Measurements from ENCODE around the gene KRTAP19-8. TPM values are rescaled to one million over a fixed set of nuclear protein-coding genes. Genes with fewer than 3 reads are reported as not detected.

The KRTAP19-8 gene, protein sequence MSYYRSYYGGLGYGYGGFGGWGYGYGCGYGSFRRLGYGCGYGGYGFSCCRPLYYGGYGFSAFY
- total RNA-seq (2022; extraction: Qiagen RNA extraction; ENCODE audit: low read depth) = not detected in 5 replicates

DNA sequence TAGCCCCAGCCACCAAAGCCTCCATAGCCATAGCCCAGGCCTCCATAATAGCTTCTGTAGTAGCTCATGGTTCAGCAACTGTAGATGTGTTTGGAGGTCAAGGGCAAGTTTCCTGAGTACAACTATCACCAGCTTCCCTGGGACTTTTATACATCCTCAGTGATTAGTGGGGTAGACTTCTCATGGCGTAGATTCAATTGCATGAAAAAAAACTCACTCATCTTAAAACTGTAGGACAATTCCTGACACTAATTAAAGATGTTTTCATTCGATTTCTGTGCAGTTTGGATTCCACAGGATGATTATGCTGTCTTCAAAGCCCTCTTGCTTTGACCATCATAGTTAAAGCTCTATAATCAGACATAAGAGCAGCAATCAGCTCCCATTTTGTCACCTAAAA, at the start of gene KRTAP19-8:
KRTAP19-8 (minus strand) TSS at position 101 of the 400 bp plus-strand sequence; CDS start at position 68, 33 bp downstream.

Other genes with a start within 250 kb of the KRTAP19-8 start
- gene KRTAP8-1, start 225.2 kb downstream of the KRTAP19-8 start, total RNA-seq (2022; extraction: Qiagen RNA extraction; ENCODE audit: low read depth) = not detected in 5 replicates
- not detected in 5 replicates for gene KRTAP7-1, start 208.7 kb downstream of the KRTAP19-8 start, total RNA-seq (2022; extraction: Qiagen RNA extraction; ENCODE audit: low read depth)
- not detected in 5 replicates for gene KRTAP11-1, start 156.9 kb downstream of the KRTAP19-8 start, total RNA-seq (2022; extraction: Qiagen RNA extraction; ENCODE audit: low read depth)